HL-60 (cell line): ENCODE measurements around the gene CMBL.

Source experiments
- DNase-seq, 2 experiments: peaks; one replicate each; pipeline ENCODE4 v3.0.0-alpha.2; 2010 to 2020; ENCODE audit warnings: low read depth in 1 of 2, low spot score in 1 of 2
- H3K27ac ChIP-seq: fragments of 250-450 bp; sonication (Bioruptor Pico); replicated peaks from 2 replicates; pipeline ENCODE4 v1.5.1; 2020; ENCODE audit warnings: mild to moderate bottlenecking, moderate library complexity
- H3K27me3 ChIP-seq: fragments of 250-450 bp; sonication (Bioruptor Pico); 2 replicates; pipeline ENCODE4 v1.5.1; 2021; ENCODE audit warnings: mild to moderate bottlenecking, moderate library complexity; ENCODE audit not compliant: insufficient read depth, poor library complexity, severe bottlenecking
- H3K4me3 ChIP-seq: replicated peaks from 2 replicates; pipeline ENCODE4 v1.5.1; 2011; ENCODE audit warnings: mild to moderate bottlenecking, control low read depth, low read length; ENCODE audit not compliant: insufficient read depth
- GABPA ChIP-seq: IDR thresholded peaks from 2 replicates; pipeline ENCODE4 v1.6.1; 2012; ENCODE audit warnings: low read depth
- POLR2AphosphoS5 ChIP-seq: IDR thresholded peaks from 2 replicates; pipeline ENCODE4 v1.6.1; 2012; ENCODE audit warnings: low read depth
- REST ChIP-seq: IDR thresholded peaks from 2 replicates; pipeline ENCODE4 v1.6.1; 2012; ENCODE audit warnings: low read depth; ENCODE audit not compliant: insufficient replicate concordance
- SPI1 ChIP-seq: IDR thresholded peaks from 2 replicates; pipeline ENCODE4 v1.6.1; 2012; ENCODE audit warnings: low read depth, mild to moderate bottlenecking, borderline replicate concordance
- TF ChIP-seq, protein P1 (sequence below): IDR thresholded peaks from one replicate; pipeline ENCODE4 v1.5.1; 2011; ENCODE audit warnings: low read length, control low read depth, inconsistent platforms; ENCODE audit not compliant: insufficient read depth

The CMBL gene

GRCh38 chr5:10353241-10354047 is 45.7 kb upstream of the CMBL start, which contains the start of gene MARCHF6:
TSS of gene MARCHF6 (plus strand) at chr5:10353695. CDS start at chr5:10353899, 204 bp downstream.
- Histone ChIP-seq H3K27ac (peak within 1 kb of the TSS; percentile 100), H3K27me3 (no peaks in the 10 kb centered on the region), H3K4me3 (peak within 1 kb of the TSS; percentile 74)
- TF ChIP-seq REST (peak; percentile 74), GABPA (peak; percentile 87), POLR2AphosphoS5 (peak; percentile 99), SPI1 (0 out of 2 replicates have a peak, but pooled peaks have one; percentile 16)
- TF ChIP-seq, protein P1, sequence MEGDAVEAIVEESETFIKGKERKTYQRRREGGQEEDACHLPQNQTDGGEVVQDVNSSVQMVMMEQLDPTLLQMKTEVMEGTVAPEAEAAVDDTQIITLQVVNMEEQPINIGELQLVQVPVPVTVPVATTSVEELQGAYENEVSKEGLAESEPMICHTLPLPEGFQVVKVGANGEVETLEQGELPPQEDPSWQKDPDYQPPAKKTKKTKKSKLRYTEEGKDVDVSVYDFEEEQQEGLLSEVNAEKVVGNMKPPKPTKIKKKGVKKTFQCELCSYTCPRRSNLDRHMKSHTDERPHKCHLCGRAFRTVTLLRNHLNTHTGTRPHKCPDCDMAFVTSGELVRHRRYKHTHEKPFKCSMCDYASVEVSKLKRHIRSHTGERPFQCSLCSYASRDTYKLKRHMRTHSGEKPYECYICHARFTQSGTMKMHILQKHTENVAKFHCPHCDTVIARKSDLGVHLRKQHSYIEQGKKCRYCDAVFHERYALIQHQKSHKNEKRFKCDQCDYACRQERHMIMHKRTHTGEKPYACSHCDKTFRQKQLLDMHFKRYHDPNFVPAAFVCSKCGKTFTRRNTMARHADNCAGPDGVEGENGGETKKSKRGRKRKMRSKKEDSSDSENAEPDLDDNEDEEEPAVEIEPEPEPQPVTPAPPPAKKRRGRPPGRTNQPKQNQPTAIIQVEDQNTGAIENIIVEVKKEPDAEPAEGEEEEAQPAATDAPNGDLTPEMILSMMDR, result no peak
- peak; percentile 84 to 92 for DNase-seq

DNA sequence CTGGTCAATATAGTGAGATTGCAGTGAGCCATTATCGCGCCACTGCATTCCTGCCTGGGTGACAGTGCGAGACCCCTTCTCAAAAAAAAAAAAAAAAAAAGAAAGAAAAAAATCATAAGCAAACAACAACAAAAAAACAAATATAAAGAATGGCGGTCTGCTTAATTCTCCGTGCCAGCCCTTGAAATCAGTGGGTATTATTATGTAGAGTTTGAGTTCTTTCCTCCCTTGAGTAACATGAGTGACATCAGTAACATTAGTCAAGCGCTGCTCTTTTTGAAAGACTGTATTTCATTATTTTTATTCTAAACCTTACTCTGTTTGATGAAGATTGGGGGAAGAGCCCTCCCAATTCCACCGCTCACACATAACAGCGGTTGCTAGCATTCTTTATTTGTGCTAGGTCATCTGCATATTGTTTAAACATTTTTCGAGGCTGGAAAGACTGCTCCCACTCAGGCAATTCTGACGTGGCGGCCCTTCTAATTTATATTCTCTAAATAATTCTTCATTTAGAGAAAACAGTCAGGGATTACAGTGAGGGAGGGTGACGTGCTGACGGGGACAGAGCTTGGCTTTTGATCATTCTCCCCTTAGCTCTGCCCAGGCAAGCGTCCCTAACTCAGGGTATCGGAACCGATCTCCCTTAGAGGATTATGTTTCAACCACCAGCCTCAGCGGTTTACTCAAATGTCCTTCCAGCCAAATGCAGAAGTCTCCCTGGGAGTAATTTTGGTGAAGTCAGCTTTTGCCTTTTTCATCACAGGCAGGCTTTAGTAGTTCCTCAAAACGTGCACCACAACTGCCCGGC is 44.9 kb upstream of the CMBL start:
- Histone ChIP-seq H3K4me3 (peak overlapping the region; percentile 74), H3K27me3 (no peaks in the 10 kb centered on the region), H3K27ac (peak overlapping the region; percentile 100)
- peak in 1 of 2 experiments; percentile 94 for DNase-seq
- TF ChIP-seq POLR2AphosphoS5 (no peak), GABPA (no peak), SPI1 (peak; percentile 95), REST (no peak)

DNA sequence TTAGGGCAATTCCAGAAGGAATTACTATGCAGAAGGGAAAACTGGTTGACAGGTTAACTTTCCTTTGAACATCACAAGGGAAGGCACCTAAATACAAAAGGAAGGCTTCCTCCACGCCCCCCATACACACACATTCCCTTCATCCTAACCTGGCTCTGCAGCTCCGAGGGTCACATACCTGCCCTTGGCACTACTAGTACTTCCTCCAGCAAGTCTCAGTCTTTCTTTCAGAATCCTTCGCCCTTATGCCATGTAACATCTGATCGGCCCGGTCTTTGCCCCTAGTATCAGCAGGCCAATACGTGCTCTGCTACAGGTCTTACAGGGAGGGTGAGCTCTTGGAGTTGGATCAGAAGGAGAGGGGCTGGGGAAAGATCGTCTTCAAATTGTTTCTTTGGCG is 44.2 kb upstream of the CMBL start:
- H3K27ac ChIP-seq, result peak overlapping the region; percentile 16
- H3K27me3 ChIP-seq, result no peaks in the 10 kb centered on the region
- TF ChIP-seq, protein P1, result no peak
- no peak for TF ChIP-seq SPI1
- TF ChIP-seq POLR2AphosphoS5, result no peak
- TF ChIP-seq GABPA, result no peak
- TF ChIP-seq REST, result no peak
- DNase-seq, result no peak
- H3K4me3 ChIP-seq, result no peak overlapping the region
